PFSK-1 (cell line): ENCODE results near the gene CLK1.

Experiments
- FOXP2 ChIP-seq: optimal IDR thresholded peaks from 2 replicates; pipeline ENCODE3; 2011; ENCODE audit warnings: borderline replicate concordance, control low read depth, inconsistent platforms; ENCODE audit not compliant: insufficient read depth; ENCODE audit errors: extremely low read length, extremely low read depth
- POLR2AphosphoS5 ChIP-seq: IDR thresholded peaks from 2 replicates; pipeline ENCODE4 v1.6.1; 2012; ENCODE audit warnings: low read depth, mild to moderate bottlenecking, control low read depth, low read length, moderate library complexity
- SIN3A ChIP-seq: IDR thresholded peaks from 2 replicates; pipeline ENCODE4 v1.6.1; 2012; ENCODE audit warnings: mild to moderate bottlenecking, low read length, moderate library complexity, borderline replicate concordance; ENCODE audit not compliant: insufficient read depth
- TAF1 ChIP-seq: IDR thresholded peaks from 2 replicates; pipeline ENCODE4 v1.6.1; 2012; ENCODE audit warnings: low read length, control low read depth, borderline replicate concordance; ENCODE audit not compliant: insufficient read depth
- TF ChIP-seq, protein P1 (sequence below), 2 experiments: IDR thresholded peaks; 2 replicates each; pipeline versions ENCODE4 v1.6.1 to v1.8.0; 2011 to 2012; ENCODE audit warnings: low read depth in 2 of 2, low read length in 2 of 2, control low read depth in 1 of 2, inconsistent platforms in 1 of 2, mild to moderate bottlenecking in 1 of 2, moderate library complexity in 1 of 2; ENCODE audit not compliant: insufficient read depth in 1 of 2

CLK1 gene

GRCh38 chr2:200863782-200864175 lies 679 bp downstream of the CLK1 start:
- no peak for TF ChIP-seq SIN3A
- TF ChIP-seq POLR2AphosphoS5 = no peak
- TF ChIP-seq, protein P1, sequence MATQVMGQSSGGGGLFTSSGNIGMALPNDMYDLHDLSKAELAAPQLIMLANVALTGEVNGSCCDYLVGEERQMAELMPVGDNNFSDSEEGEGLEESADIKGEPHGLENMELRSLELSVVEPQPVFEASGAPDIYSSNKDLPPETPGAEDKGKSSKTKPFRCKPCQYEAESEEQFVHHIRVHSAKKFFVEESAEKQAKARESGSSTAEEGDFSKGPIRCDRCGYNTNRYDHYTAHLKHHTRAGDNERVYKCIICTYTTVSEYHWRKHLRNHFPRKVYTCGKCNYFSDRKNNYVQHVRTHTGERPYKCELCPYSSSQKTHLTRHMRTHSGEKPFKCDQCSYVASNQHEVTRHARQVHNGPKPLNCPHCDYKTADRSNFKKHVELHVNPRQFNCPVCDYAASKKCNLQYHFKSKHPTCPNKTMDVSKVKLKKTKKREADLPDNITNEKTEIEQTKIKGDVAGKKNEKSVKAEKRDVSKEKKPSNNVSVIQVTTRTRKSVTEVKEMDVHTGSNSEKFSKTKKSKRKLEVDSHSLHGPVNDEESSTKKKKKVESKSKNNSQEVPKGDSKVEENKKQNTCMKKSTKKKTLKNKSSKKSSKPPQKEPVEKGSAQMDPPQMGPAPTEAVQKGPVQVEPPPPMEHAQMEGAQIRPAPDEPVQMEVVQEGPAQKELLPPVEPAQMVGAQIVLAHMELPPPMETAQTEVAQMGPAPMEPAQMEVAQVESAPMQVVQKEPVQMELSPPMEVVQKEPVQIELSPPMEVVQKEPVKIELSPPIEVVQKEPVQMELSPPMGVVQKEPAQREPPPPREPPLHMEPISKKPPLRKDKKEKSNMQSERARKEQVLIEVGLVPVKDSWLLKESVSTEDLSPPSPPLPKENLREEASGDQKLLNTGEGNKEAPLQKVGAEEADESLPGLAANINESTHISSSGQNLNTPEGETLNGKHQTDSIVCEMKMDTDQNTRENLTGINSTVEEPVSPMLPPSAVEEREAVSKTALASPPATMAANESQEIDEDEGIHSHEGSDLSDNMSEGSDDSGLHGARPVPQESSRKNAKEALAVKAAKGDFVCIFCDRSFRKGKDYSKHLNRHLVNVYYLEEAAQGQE (IDR thresholded peaks at IDR 0.05; ENCODE audit: insufficient read depth in 1 of 2, low read depth in 2 of 2, low read length in 2 of 2) = no peak
- TF ChIP-seq TAF1 = no peak
- TF ChIP-seq FOXP2 = no peak

DNA sequence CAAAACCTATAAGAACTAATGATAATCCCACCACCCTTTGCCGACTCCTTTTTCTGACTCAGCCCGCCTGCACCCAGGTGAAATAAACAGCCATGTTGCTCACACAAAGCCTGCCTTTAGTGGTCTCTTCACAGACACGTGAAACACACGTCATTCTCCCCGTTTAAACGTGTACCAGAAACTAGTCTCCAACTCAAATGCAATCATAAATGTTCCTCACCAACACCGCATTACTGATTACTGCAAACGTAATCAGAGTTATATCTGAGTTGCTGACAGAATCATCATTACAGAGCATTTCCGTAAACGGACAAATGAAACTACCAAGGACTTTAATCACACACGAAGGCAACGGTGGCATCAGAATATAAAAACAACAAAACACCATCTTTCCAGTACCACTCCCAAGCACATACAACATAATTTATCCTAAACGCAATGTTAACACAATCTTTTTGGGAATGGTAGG lies 1.9 kb downstream of the CLK1 start:
- TF ChIP-seq FOXP2 (no peak), POLR2AphosphoS5 (no peak), TAF1 (no peak), SIN3A (no peak)
- TF ChIP-seq, protein P1 (IDR thresholded peaks at IDR 0.05; ENCODE audit: insufficient read depth in 1 of 2, low read depth in 2 of 2, low read length in 2 of 2) = no peak

DNA sequence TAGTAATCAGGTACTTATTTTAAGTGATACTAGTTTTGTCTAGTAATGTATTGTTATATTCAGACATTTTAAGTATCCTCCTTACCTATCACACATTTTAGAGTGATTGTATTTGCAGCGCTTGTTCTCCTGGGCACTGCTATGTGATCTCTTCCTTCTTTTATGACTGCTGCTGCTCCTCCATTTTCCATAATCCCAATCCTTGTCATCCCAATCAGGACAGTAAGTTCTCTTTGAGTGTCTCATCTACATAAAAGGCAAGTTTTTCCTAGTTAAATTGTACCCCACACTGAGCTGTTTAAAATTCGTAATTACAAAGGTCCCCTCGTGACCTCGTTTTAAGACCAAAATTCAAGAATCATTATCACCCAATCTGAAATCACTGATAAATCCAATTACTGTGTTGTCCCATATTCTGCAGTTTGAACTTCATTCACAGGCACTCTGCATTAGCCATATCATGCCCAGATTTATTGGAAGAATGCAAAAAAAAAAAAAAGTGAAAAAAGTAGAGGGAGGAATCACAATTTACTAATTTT lies 2.8 kb downstream of the CLK1 start:
- TF ChIP-seq POLR2AphosphoS5 (no peak), SIN3A (no peak), FOXP2 (no peak), TAF1 (no peak)
- TF ChIP-seq, protein P1 (IDR thresholded peaks at IDR 0.05; ENCODE audit: insufficient read depth in 1 of 2, low read depth in 2 of 2, low read length in 2 of 2) = no peak

DNA sequence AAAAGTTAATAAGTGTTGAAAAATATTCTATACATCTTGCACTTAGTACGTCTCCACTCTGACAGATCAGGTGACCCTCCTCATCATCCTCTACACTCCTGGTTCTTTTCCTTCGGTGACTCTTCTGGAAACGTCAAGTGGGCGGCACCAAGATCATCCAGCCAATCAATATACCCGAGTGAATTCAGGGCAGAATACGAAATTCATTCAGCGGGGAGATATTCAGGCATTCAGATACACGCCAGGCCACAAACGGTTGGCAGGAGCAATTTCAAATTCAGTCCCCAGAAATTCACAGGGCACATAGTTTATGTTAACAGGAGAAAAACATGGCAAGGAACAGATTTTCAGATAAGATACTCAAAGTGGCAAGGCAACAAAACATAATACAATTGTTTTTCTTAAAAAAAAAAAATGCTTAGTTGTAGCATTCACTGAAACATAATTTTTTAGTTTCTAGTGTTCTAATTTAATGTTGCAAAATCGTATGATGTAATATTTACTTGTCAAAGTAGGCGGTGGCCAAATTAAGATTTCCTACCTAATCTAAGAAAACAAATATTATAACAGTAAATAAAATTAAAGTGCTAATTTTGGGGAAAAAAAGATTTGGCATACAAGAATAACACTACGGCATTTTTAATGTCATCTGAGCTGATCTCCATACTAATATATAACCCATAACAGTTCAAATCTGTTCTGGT lies 4.2 kb downstream of the CLK1 start:
- TF ChIP-seq, protein P1 (IDR thresholded peaks at IDR 0.05; ENCODE audit: insufficient read depth in 1 of 2, low read depth in 2 of 2, low read length in 2 of 2) = no peak
- TF ChIP-seq FOXP2 = no peak
- TF ChIP-seq TAF1 = no peak
- no peak for TF ChIP-seq POLR2AphosphoS5
- no peak for TF ChIP-seq SIN3A

DNA sequence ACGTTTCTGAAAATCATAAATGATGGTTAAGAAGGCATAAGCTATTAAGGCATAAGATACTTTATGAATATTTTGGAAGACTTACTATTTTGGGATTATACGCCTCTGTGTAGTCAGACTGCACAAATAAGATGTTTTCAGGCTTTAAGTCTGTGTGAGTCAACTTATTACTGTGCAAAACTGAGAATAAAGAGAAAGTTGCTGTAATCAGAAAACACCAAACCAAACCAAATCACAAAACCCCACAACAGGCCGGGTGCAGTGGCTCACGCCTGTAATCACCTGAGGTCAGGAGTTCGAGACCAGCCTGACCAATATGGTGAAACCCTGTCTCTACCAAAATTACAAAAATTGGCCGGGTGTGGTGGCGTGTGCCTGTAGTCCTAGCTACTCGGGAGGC lies 7.7 kb downstream of the CLK1 start:
- TF ChIP-seq SIN3A = no peak
- TF ChIP-seq, protein P1 (IDR thresholded peaks at IDR 0.05; ENCODE audit: insufficient read depth in 1 of 2, low read depth in 2 of 2, low read length in 2 of 2) = no peak
- no peak for TF ChIP-seq POLR2AphosphoS5
- TF ChIP-seq FOXP2 = no peak
- TF ChIP-seq TAF1 = no peak
